Effector memory CD8-positive, alpha-beta T cell (primary cell): ENCODE data around the gene ZFAND3.

Experiments used
- ATAC-seq: fragments of 150-1000 bp; cut with Tn5 transposase; replicated peaks from 2 replicates; pipeline ENCODE4 v1.10.0; 2021; ENCODE audit warnings: mild to moderate bottlenecking, moderate library complexity
- DNase-seq, 3 experiments: peaks; one replicate each; pipeline ENCODE4 v3.0.0; 2021
- H3K27ac Mint-ChIP-seq, 2 donors: one replicate each; pipeline ENCODE4 v1.8.0; 2022; ENCODE audit warnings: mild to moderate bottlenecking in 2 of 2, mixed read lengths in 2 of 2, moderate library complexity in 2 of 2
- H3K27me3 Mint-ChIP-seq, 2 donors: one replicate each; pipeline ENCODE4 v1.8.0; 2022; ENCODE audit warnings: mixed read lengths in 2 of 2
- H3K36me3 Mint-ChIP-seq: one replicate; pipeline ENCODE4 v1.8.0; 2022; ENCODE audit warnings: mild to moderate bottlenecking, moderate library complexity, mixed read lengths; ENCODE audit not compliant: insufficient read depth
- H3K4me1 Mint-ChIP-seq, 2 donors: one replicate each; pipeline ENCODE4 v1.8.0; 2022; ENCODE audit warnings: low read depth in 2 of 2, mixed read lengths in 2 of 2
- H3K4me3 Mint-ChIP-seq, 2 donors: one replicate each; pipeline ENCODE4 v1.8.0; 2022; ENCODE audit warnings: mild to moderate bottlenecking in 2 of 2, mixed read lengths in 2 of 2, moderate library complexity in 2 of 2
- H3K9me3 Mint-ChIP-seq, 2 donors: one replicate each; pipeline ENCODE4 v1.8.0; 2022; ENCODE audit warnings: mixed read lengths in 2 of 2

Gene ZFAND3

DNA sequence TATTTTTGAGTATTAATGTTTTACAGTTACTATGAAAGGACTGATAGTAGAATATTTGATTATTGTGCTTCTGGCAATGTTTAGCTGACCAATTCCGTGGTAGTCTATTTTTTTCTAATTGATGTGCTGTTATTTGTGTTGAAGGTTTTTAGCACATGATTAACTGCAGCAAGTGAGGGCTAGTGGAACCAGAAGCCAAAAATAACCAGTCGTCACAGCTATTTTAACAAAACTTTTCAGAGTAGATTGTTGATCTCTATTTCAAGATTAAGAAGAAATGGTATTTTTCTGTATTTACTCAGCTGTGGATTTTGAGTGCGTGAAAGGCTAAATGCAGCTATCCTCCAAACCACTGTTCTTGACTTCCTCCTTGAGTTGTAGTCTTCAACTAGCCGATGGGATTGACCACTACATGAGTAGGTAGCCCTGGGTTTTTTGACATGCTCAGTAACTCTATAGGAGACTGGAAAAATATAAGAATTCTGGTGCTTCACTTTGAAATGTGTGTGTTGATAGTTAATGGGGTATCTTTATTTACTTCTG is 258.0 kb downstream of the ZFAND3 start:
- DNase-seq (no peak), ATAC-seq (no peak)
- Mint-ChIP-seq H3K4me1 (peaks cover 2 to 26% of the 10 kb centered on the region in 2 donors), H3K4me3 (no peak overlapping the region), H3K27ac (no peak overlapping the region), H3K9me3 (no peaks in the 10 kb centered on the region), H3K36me3 (peaks cover under 1% of the 10 kb centered on the region), H3K27me3 (no peaks in the 10 kb centered on the region)

DNA sequence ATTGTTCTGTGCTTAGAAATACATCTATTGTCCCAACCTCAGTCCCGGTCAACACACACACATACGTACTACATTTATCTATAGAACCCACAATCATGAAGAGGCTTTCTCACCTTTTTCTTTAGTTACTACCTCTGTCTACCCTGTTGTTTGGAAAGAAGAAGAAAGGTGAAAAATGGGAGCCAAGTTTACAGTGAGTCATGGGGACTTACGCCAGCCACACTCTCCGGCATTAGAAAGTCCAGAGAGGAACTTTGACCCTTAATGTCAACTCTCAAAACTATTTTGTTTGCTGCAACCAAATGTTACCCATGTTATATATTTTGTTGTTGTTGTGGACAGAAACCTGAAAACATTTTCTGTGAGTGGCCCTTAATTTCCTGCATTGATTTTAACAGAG is 259.1 kb downstream of the ZFAND3 start:
- peak overlapping the region in 1 of 2 donors; percentile 32 for H3K27ac Mint-ChIP-seq
- no peaks in the 10 kb centered on the region for H3K9me3 Mint-ChIP-seq
- no peak for DNase-seq
- no peaks in the 10 kb centered on the region for H3K27me3 Mint-ChIP-seq
- H3K4me1 Mint-ChIP-seq = peaks cover 1 to 21% of the 10 kb centered on the region in 2 donors
- H3K36me3 Mint-ChIP-seq = peaks cover 5% of the 10 kb centered on the region
- no peak overlapping the region for H3K4me3 Mint-ChIP-seq
- no peak for ATAC-seq

DNA sequence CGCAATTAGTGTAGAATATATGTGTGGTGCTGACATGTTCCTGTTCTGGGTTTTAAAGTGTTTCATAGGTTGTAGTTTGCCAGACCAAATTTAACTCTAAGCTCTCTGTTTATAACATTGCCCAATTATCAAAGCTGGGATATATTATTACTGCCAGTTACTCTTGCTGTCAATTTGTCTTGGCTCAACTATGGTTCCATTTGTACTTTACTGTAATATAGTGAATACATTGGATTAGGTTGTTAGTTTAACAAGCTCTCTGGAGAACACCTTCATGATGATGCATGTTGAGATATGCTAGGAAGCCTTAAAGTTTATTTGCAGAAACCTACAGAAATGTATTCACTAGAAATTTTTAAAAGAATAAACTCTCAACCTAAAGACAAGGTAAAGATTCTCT is 259.6 kb downstream of the ZFAND3 start:
- H3K4me1 Mint-ChIP-seq = peaks cover 1 to 21% of the 10 kb centered on the region in 2 donors
- no peaks in the 10 kb centered on the region for H3K9me3 Mint-ChIP-seq
- H3K27me3 Mint-ChIP-seq = no peaks in the 10 kb centered on the region
- no peak for DNase-seq
- no peak overlapping the region for H3K27ac Mint-ChIP-seq
- ATAC-seq = no peak
- peaks cover 5% of the 10 kb centered on the region for H3K36me3 Mint-ChIP-seq
- no peak overlapping the region for H3K4me3 Mint-ChIP-seq

DNA sequence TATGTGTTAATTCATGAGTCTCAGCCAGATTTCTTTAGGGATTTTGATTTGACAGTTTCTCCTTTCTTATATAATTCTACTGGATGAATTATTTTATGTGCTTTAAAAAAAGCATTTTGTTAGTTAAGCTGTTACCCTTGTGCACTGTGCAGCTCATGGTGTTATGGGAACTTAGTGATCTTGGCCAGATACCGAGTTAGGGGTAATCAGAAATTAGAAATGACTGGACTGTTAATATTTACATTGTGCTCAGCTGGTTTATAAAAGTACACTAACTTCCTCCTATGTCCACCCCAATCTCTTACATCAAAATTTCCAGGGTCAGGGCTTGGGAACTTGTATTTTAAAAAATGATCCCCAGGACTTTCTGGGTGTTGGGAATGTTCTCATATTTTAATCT is 260.0 kb downstream of the ZFAND3 start:
- peaks cover 1 to 21% of the 10 kb centered on the region in 2 donors for H3K4me1 Mint-ChIP-seq
- H3K4me3 Mint-ChIP-seq = no peak overlapping the region
- DNase-seq = no peak
- H3K27me3 Mint-ChIP-seq = no peaks in the 10 kb centered on the region
- ATAC-seq = no peak
- H3K9me3 Mint-ChIP-seq = no peaks in the 10 kb centered on the region
- H3K36me3 Mint-ChIP-seq = peaks cover 5% of the 10 kb centered on the region
- H3K27ac Mint-ChIP-seq = no peak overlapping the region

DNA sequence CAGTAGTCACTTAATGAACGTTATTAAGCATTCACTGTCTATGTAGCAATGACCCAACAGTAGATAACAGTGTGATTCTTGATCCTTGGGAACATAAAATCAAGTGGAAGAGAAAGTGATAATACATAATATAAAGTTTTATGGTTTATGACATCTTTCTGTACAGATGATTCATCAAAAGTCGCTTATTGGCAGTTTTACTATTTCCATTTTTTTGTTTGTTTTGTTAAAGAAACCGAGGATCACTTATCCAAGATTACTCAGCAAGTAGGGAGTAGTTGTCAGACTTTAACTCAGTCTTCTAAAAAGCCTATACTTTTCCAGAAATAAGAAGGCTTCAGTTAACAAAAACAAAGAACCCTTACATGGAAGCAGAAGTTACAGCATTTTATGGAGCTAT is 260.8 kb downstream of the ZFAND3 start:
- Mint-ChIP-seq H3K36me3 (peaks cover 5% of the 10 kb centered on the region), H3K27me3 (no peaks in the 10 kb centered on the region), H3K9me3 (no peaks in the 10 kb centered on the region), H3K27ac (no peak overlapping the region), H3K4me1 (peaks cover 1 to 21% of the 10 kb centered on the region in 2 donors), H3K4me3 (no peak overlapping the region)
- ATAC-seq = no peak
- no peak for DNase-seq

DNA sequence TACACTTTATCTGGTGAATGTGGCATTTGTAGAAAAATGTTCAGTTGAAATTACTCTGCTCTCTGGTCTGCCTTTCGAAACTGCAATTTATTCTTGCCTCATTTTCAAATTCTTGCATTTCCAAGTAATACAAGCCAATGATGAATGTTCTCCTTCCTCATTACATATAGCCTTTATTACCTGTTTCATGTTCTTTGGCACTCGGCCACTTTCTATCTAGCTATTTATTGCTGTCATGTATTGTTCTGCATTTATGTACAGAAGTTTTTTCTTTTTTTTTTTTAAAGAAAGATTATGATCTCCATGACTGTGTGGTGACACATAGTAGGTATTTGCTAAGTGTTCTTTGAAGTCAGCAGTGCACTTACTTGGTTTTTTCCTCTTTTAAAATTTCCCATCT is 261.4 kb downstream of the ZFAND3 start:
- Mint-ChIP-seq H3K27me3 (no peaks in the 10 kb centered on the region), H3K9me3 (no peaks in the 10 kb centered on the region), H3K36me3 (peaks cover 5% of the 10 kb centered on the region), H3K4me3 (no peak overlapping the region), H3K27ac (no peak overlapping the region), H3K4me1 (peaks cover 1 to 25% of the 10 kb centered on the region in 2 donors)
- no peak for ATAC-seq
- DNase-seq = no peak

DNA sequence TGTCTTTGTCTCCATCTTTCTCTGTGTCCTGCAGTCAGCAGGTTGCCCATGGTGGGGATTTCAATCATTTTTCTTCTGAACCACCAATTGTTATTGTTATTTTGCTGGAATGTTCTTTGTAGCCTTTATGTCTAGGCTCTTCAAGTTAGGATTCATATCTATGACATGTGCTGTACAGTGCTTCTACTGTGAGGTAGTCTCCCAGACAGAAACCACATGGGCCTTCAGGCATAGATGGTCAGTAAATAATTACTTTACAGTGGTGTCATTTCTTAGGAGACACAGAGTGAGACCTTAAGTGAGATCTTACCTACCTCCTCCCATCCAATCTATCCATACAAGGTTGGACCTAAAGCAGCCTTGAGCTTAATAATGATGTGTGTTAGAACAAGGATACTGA is 265.5 kb downstream of the ZFAND3 start:
- Mint-ChIP-seq H3K27ac (no peak overlapping the region), H3K36me3 (peaks cover 10% of the 10 kb centered on the region), H3K27me3 (no peaks in the 10 kb centered on the region)

DNA sequence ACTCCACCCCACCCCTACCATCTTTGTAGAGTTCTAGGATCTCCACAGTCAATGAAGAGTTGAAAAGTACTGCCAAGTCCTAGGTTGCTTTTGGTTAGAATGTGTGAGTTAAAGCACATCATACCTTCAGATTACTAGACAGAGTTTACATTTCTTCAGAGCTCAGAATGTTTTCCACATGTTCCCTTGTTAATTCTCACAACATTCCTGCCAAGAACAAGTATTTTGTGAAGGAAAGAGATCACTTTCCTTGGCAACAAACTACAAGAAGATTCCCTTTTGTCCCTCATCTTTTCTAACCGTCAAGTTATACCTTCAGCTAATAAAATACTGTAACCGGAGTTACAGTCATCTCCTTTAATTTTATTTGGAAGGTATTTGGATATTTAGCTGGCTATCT is 266.8 kb downstream of the ZFAND3 start:
- no peaks in the 10 kb centered on the region for H3K27me3 Mint-ChIP-seq
- no peaks in the 10 kb centered on the region for H3K9me3 Mint-ChIP-seq
- DNase-seq = no peak
- peaks cover 5 to 28% of the 10 kb centered on the region in 2 donors for H3K4me1 Mint-ChIP-seq
- peaks cover 10% of the 10 kb centered on the region for H3K36me3 Mint-ChIP-seq
- no peak overlapping the region for H3K4me3 Mint-ChIP-seq
- no peak for ATAC-seq
- H3K27ac Mint-ChIP-seq = no peak overlapping the region

More for the DNA sequence above, 265.5 kb downstream of the ZFAND3 start:
- ATAC-seq (no peak), DNase-seq (no peak)
- H3K4me3 Mint-ChIP-seq = no peak overlapping the region
- peaks cover 5 to 35% of the 10 kb centered on the region in 2 donors for H3K4me1 Mint-ChIP-seq
- no peaks in the 10 kb centered on the region for H3K9me3 Mint-ChIP-seq

DNA sequence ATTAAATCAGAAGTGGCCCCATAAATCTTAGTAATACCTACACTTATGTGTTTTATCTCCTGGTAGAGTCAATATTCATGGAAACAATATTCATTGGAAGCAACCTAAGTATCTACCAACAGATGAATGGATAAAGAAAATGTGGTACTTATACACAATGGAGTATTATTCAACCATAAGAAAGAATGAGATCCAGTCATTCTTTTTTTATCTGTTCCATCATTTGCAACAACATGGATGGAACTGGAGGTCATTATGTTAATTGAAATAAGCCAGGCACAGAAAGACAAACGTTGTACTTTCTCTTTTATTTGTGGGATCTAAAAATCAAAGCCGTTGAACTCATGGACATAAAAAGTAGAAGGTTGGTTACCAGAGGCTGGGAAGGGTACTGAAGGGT is 268.5 kb downstream of the ZFAND3 start:
- Mint-ChIP-seq H3K4me1 (peaks cover 5 to 25% of the 10 kb centered on the region in 2 donors), H3K4me3 (no peak overlapping the region), H3K9me3 (no peaks in the 10 kb centered on the region), H3K27ac (no peak overlapping the region), H3K36me3 (peaks cover 5% of the 10 kb centered on the region), H3K27me3 (no peaks in the 10 kb centered on the region)
- ATAC-seq (no peak), DNase-seq (no peak)

DNA sequence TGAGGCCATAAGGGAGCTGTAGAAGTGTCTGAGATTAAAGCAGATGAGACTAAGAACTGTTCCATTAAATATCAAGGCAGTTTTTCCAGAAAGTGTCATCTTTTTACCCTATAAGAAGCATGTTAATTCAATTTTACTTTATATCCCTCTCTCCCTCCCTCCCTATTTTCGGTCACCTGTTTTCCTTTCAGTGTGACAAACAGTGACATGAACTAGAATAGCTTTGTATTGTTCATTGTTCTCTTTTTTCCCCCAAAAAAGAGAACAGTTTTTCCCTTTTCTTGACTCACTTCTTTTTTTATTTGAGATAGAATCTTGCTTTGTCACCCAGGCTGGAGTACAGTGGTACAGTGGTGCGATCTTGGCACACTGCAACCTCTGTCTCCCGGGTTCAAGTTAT is 269.3 kb downstream of the ZFAND3 start:
- Mint-ChIP-seq H3K27me3 (no peaks in the 10 kb centered on the region), H3K36me3 (peaks cover 5% of the 10 kb centered on the region), H3K4me3 (no peak overlapping the region), H3K27ac (no peak overlapping the region), H3K9me3 (no peaks in the 10 kb centered on the region), H3K4me1 (peaks cover 5 to 25% of the 10 kb centered on the region in 2 donors)
- DNase-seq (no peak), ATAC-seq (no peak)

DNA sequence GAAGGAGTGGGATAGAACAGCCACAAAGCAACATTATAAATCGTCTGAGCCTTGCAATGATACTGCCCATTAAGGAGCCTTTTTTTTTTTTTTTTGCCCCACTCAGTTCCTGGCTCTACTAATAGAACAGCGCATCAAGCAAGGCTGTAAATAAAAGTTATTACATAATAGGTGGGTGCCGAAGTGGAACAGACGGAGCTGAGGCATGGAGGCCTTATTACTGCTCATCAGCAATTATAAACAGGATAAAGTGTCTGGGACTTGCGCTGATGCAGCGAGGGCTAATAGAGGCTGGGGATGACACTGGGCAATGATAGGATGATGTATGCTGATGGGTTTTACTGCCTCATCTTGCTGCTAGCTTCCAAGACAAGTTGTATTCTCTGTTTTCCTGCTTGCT is 272.1 kb downstream of the ZFAND3 start:
- no peak for DNase-seq

DNA sequence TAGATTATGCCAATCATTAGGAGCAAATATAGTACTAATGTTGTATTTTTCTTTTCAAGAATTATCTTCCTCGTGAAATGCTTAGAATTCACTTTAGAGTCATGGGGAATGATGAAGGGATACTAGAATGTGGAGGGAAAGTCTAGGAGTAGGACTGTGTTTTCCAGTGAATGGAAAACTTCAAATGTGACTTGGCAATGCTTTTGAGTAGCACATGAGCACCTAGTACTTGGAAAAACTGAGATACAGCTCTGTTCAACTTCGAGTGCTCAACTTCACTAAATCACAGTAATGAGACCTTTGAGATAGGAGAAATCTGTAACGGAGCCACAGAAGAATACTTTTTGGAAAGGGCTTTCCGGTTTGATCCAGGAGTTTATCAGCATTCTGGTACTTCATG is 272.9 kb downstream of the ZFAND3 start:
- Mint-ChIP-seq H3K27me3 (no peaks in the 10 kb centered on the region), H3K9me3 (no peaks in the 10 kb centered on the region), H3K27ac (no peak overlapping the region), H3K4me3 (no peak overlapping the region), H3K4me1 (peaks cover 5 to 19% of the 10 kb centered on the region in 2 donors), H3K36me3 (no peaks in the 10 kb centered on the region)
- no peak for DNase-seq
- no peak for ATAC-seq

More for the DNA sequence above, 272.1 kb downstream of the ZFAND3 start:
- peaks cover 1% of the 10 kb centered on the region for H3K36me3 Mint-ChIP-seq
- H3K4me3 Mint-ChIP-seq = no peak overlapping the region
- H3K27me3 Mint-ChIP-seq = no peaks in the 10 kb centered on the region
- H3K4me1 Mint-ChIP-seq = peaks cover 5 to 18% of the 10 kb centered on the region in 2 donors
- H3K9me3 Mint-ChIP-seq = no peaks in the 10 kb centered on the region
- H3K27ac Mint-ChIP-seq = no peak overlapping the region
- no peak for ATAC-seq

DNA sequence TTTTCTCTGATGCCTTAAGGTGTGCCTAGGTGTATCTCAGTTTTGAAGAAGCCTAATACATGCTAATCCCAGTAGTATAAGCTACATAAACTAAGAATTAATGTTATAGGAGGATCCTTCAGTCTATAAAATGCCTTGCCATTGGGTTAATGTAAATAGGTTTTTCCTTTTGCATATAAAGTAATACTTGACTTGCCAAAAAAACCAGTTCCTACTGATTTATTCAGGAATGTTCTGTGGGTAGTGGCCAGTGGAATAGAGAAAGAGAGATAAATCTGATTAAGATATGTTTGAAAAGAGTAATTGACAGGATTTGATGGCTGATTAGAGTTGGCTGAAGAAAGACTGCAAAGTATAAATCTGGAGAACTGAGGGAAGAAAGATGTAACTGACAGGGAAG is 273.4 kb downstream of the ZFAND3 start:
- no peak for ATAC-seq
- no peak overlapping the region for H3K4me3 Mint-ChIP-seq
- peaks cover 5 to 20% of the 10 kb centered on the region in 2 donors for H3K4me1 Mint-ChIP-seq
- no peaks in the 10 kb centered on the region for H3K36me3 Mint-ChIP-seq
- no peak overlapping the region for H3K27ac Mint-ChIP-seq
- H3K27me3 Mint-ChIP-seq = no peaks in the 10 kb centered on the region
- H3K9me3 Mint-ChIP-seq = no peaks in the 10 kb centered on the region
- no peak for DNase-seq

DNA sequence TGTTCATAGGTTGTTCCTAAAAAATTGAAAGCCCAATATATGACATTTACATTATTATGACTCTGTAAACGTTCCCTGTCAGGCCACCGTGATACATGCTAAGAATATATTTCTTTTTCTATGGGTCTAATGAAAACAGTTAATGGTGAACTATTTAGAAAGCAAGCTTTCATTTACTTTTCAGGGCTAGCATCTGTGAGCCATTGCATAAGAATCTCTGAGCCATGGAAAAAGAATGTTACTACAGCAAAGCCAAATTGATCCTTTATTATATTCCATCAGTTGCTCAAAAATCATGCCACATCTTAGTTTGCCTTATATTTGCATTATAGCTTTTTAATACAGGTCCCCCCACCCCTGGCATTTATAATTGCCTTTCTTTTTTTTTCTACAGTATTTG is 275.5 kb downstream of the ZFAND3 start:
- Mint-ChIP-seq H3K27me3 (no peaks in the 10 kb centered on the region), H3K4me3 (no peak overlapping the region), H3K36me3 (peaks cover 3% of the 10 kb centered on the region), H3K4me1 (peaks cover 3 to 11% of the 10 kb centered on the region in 2 donors), H3K9me3 (no peaks in the 10 kb centered on the region), H3K27ac (no peak overlapping the region)
- ATAC-seq (no peak), DNase-seq (no peak)

DNA sequence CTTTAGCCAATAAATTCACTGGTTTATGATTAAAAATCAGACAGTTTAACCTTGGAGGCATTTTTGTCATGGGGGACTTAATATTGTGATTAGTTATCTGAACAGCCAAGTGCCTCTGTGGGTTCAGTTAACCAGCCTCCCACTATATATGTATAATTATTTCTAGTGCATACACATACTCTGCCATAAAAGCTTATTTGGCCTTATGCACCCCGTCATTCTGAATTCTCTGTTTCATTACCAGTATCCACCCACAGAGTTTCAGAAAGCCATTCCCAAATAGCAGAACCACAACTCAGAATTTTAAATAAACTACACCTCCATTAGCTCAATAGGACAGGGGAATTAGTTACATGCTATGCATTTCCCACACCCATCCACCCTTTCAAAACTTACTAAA is 279.7 kb downstream of the ZFAND3 start:
- H3K4me1 Mint-ChIP-seq = peaks cover 1 to 18% of the 10 kb centered on the region in 2 donors
- peak overlapping the region in 1 of 2 donors; percentile 46 for H3K27ac Mint-ChIP-seq
- H3K4me3 Mint-ChIP-seq = no peak overlapping the region
- no peaks in the 10 kb centered on the region for H3K27me3 Mint-ChIP-seq
- DNase-seq (no peak), ATAC-seq (no peak)
- no peaks in the 10 kb centered on the region for H3K9me3 Mint-ChIP-seq
- H3K36me3 Mint-ChIP-seq = peaks cover 3% of the 10 kb centered on the region
